GM23338 (cell line): ENCODE data around the gene SEC14L1. TPM values are rescaled to one million over a fixed set of nuclear protein-coding genes. Genes with fewer than 3 reads are reported as not detected.

Experiments used
- ATAC-seq: fragments of 200-7000 bp; cut with Tn5 transposase; 3 replicates; pipeline ENCODE4 v1.9.1; 2020
- DNase-seq: peaks from one replicate; pipeline ENCODE4 v3.0.0-alpha.2; 2015; ENCODE audit warnings: low spot score
- H2AFZ ChIP-seq: fragments of 200-600 bp; sonication (generic); 2 replicates; pipeline ENCODE4 v1.8.0; 2016; ENCODE audit warnings: antibody characterized with exemption, mild to moderate bottlenecking, moderate library complexity
- H3F3A ChIP-seq: fragments of 200-600 bp; sonication (generic); replicated peaks from 2 replicates; pipeline ENCODE4 v1.8.0; 2017; ENCODE audit warnings: antibody characterized with exemption, mixed run types, low read depth
- H3K27ac ChIP-seq: fragments of 200-600 bp; sonication (generic); 2 replicates; pipeline ENCODE4 v1.6.1; 2016; ENCODE audit warnings: low read depth
- H3K27me3 ChIP-seq: fragments of 200-600 bp; sonication (generic); 2 replicates; pipeline ENCODE4 v1.8.0; 2016; ENCODE audit warnings: mild to moderate bottlenecking, mixed run types, moderate library complexity; ENCODE audit not compliant: insufficient read depth
- H3K36me3 ChIP-seq: fragments of 200-600 bp; sonication (generic); 2 replicates; pipeline ENCODE4 v1.8.0; 2016; ENCODE audit warnings: mild to moderate bottlenecking; ENCODE audit not compliant: insufficient read depth
- H3K4me1 ChIP-seq: fragments of 200-600 bp; sonication (generic); 2 replicates; pipeline ENCODE4 v1.8.0; 2016; ENCODE audit warnings: mild to moderate bottlenecking, moderate library complexity; ENCODE audit not compliant: insufficient read depth
- H3K4me2 ChIP-seq: fragments of 200-600 bp; sonication (generic); 2 replicates; pipeline ENCODE4 v1.7.1; 2017; ENCODE audit warnings: mixed run types
- H3K4me3 ChIP-seq: fragments of 200-600 bp; sonication (generic); 2 replicates; pipeline ENCODE4 v1.6.1; 2016; ENCODE audit warnings: mixed run types
- H3K79me2 ChIP-seq: fragments of 200-600 bp; sonication (generic); replicated peaks from 2 replicates; pipeline ENCODE4 v1.8.0; 2017; ENCODE audit warnings: mild to moderate bottlenecking; ENCODE audit not compliant: insufficient read depth
- H3K9me2 ChIP-seq: fragments of 200-600 bp; sonication (generic); 2 replicates; pipeline ENCODE4 v1.8.0; 2017; ENCODE audit not compliant: insufficient read depth
- H4K20me1 ChIP-seq: fragments of 200-600 bp; sonication (generic); replicated peaks from 2 replicates; pipeline ENCODE4 v1.8.0; 2017; ENCODE audit warnings: mild to moderate bottlenecking; ENCODE audit not compliant: insufficient read depth
- H3K27ac Mint-ChIP-seq: 2 replicates; pipeline ENCODE4 v1.8.0; 2020; ENCODE audit warnings: inconsistent platforms, mild to moderate bottlenecking, moderate library complexity, mixed read lengths
- H3K27me3 Mint-ChIP-seq: 3 replicates; pipeline ENCODE4 v1.8.0; 2022; ENCODE audit warnings: low read depth, mild to moderate bottlenecking, moderate library complexity, mixed read lengths, inconsistent platforms; ENCODE audit not compliant: insufficient read depth, poor library complexity
- H3K36me3 Mint-ChIP-seq: 3 replicates; pipeline ENCODE4 v1.8.0; 2021; ENCODE audit warnings: low read depth, mild to moderate bottlenecking, inconsistent platforms, moderate library complexity, mixed read lengths
- H3K4me1 Mint-ChIP-seq: 3 replicates; pipeline ENCODE4 v1.8.0; 2020; ENCODE audit warnings: mild to moderate bottlenecking, inconsistent platforms, mixed read lengths
- H3K4me3 Mint-ChIP-seq: 3 replicates; pipeline ENCODE4 v1.8.0; 2021; ENCODE audit warnings: moderate library complexity, mild to moderate bottlenecking, inconsistent platforms, mixed read lengths
- H3K9me3 Mint-ChIP-seq: 3 replicates; pipeline ENCODE4 v1.8.0; 2020; ENCODE audit warnings: moderate library complexity, mild to moderate bottlenecking, inconsistent platforms, mixed read lengths
- CREB1 ChIP-seq: fragments of 250-450 bp; sonication (Bioruptor Pico); IDR thresholded peaks from 2 replicates; pipeline ENCODE4 v1.5.0; 2020; ENCODE audit warnings: low read depth, mild to moderate bottlenecking, moderate library complexity
- EZH2 ChIP-seq: fragments of 200-600 bp; sonication (generic); IDR thresholded peaks from one replicate; pipeline ENCODE4 v1.8.0; 2017; ENCODE audit warnings: antibody characterized with exemption, mild to moderate bottlenecking, low read depth; ENCODE audit not compliant: unreplicated experiment
- EZH2phosphoT487 ChIP-seq: fragments of 200-600 bp; sonication (generic); IDR thresholded peaks from one replicate; pipeline ENCODE4 v1.8.1; 2018; ENCODE audit warnings: antibody characterized with exemption; ENCODE audit not compliant: unreplicated experiment
- JUNB ChIP-seq: IDR thresholded peaks from one replicate; pipeline ENCODE4 v1.6.1; 2016; ENCODE audit warnings: antibody characterized with exemption; ENCODE audit not compliant: unreplicated experiment
- POLR2AphosphoS5 ChIP-seq: IDR thresholded peaks from 2 replicates; pipeline ENCODE4 v1.6.1; 2016; ENCODE audit warnings: antibody characterized with exemption, low read depth
- STAT1 ChIP-seq: IDR thresholded peaks from one replicate; pipeline ENCODE4 v1.6.1; 2016; ENCODE audit warnings: antibody characterized with exemption; ENCODE audit not compliant: unreplicated experiment
- polyA plus RNA-seq: library from polyadenylated mRNA; unstranded; fragments of >200 nt; fragmentation: Nextera tagmentation; extraction: Ambion mirVana; gene quantifications from 2 replicates; pipeline ENCODE4 v1.2.1, GENCODE V29; 2016
- total RNA-seq: library from RNA; depleted of rRNA; stranded (reverse); fragments of >200 nt; shearing (Covaris generic); gene quantifications from 2 replicates; pipeline ENCODE4 v1.2.3, GENCODE V29; 2014
- TF ChIP-seq, protein P1 (sequence below), 2 experiments: fragments of 200-600 bp in 1 of 2; sonication (generic) in 1 of 2; conservative IDR thresholded peaks; 2 replicates each; pipeline versions ENCODE4 v1.5.1 to v1.6.1; 2016 to 2017; ENCODE audit warnings: antibody characterized with exemption in 2 of 2, low read depth in 2 of 2, mild to moderate bottlenecking in 2 of 2, moderate library complexity in 1 of 2
- TF ChIP-seq, protein P2 (sequence below): IDR thresholded peaks from one replicate; pipeline ENCODE4 v1.6.1; 2018; ENCODE audit warnings: antibody characterized with exemption; ENCODE audit not compliant: unreplicated experiment

Gene SEC14L1
- total and polyA plus RNA-seq, 2 experiments from 2014 or later = 26.8 to 54.8 TPM

DNA sequence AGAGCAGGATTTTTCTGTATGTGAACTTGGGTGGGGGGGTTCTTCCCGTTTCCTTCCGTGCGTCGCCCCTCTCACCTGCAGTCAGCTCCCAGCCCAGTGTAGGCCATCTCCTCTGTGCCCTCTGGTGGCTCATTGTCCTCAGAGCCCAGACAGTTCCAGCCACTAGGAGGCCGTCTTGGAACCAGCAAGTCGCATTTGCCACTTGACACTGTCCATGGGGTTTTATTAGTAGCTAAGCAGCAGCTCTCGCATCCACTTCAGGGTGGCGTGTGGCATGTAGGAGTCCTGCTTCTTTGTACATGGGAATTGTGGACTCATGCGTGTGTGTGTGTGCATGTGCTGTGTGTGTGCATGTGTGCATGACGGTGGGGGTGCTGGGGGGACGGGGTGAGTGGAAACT lies 74.0 kb downstream of the SEC14L1 start (continued):
- TF ChIP-seq, protein P1, sequence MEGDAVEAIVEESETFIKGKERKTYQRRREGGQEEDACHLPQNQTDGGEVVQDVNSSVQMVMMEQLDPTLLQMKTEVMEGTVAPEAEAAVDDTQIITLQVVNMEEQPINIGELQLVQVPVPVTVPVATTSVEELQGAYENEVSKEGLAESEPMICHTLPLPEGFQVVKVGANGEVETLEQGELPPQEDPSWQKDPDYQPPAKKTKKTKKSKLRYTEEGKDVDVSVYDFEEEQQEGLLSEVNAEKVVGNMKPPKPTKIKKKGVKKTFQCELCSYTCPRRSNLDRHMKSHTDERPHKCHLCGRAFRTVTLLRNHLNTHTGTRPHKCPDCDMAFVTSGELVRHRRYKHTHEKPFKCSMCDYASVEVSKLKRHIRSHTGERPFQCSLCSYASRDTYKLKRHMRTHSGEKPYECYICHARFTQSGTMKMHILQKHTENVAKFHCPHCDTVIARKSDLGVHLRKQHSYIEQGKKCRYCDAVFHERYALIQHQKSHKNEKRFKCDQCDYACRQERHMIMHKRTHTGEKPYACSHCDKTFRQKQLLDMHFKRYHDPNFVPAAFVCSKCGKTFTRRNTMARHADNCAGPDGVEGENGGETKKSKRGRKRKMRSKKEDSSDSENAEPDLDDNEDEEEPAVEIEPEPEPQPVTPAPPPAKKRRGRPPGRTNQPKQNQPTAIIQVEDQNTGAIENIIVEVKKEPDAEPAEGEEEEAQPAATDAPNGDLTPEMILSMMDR (conservative IDR thresholded peaks at IDR 0.05; ENCODE audit: low read depth in 2 of 2) = peak; percentile 69 to 89
- TF ChIP-seq STAT1 = no peak
- no peak for TF ChIP-seq CREB1 (CRISPR knock-in tag)
- TF ChIP-seq POLR2AphosphoS5 = no peak
- TF ChIP-seq, protein P2, sequence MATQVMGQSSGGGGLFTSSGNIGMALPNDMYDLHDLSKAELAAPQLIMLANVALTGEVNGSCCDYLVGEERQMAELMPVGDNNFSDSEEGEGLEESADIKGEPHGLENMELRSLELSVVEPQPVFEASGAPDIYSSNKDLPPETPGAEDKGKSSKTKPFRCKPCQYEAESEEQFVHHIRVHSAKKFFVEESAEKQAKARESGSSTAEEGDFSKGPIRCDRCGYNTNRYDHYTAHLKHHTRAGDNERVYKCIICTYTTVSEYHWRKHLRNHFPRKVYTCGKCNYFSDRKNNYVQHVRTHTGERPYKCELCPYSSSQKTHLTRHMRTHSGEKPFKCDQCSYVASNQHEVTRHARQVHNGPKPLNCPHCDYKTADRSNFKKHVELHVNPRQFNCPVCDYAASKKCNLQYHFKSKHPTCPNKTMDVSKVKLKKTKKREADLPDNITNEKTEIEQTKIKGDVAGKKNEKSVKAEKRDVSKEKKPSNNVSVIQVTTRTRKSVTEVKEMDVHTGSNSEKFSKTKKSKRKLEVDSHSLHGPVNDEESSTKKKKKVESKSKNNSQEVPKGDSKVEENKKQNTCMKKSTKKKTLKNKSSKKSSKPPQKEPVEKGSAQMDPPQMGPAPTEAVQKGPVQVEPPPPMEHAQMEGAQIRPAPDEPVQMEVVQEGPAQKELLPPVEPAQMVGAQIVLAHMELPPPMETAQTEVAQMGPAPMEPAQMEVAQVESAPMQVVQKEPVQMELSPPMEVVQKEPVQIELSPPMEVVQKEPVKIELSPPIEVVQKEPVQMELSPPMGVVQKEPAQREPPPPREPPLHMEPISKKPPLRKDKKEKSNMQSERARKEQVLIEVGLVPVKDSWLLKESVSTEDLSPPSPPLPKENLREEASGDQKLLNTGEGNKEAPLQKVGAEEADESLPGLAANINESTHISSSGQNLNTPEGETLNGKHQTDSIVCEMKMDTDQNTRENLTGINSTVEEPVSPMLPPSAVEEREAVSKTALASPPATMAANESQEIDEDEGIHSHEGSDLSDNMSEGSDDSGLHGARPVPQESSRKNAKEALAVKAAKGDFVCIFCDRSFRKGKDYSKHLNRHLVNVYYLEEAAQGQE = no peak

GRCh38 chr17:77215281-77215680 lies 74.5 kb downstream of the SEC14L1 start:
- H3K36me3 Mint-ChIP-seq = peaks cover 33% of the 10 kb centered on the region
- Histone ChIP-seq H3K4me2 (no peak overlapping the region), H3K36me3 (no peaks in the 10 kb centered on the region), H3K4me3 (no peak overlapping the region), H3K4me1 (no peaks in the 10 kb centered on the region), H3K27ac (no peak overlapping the region), H3F3A (no peaks in the 10 kb centered on the region), H4K20me1 (no peaks in the 10 kb centered on the region), H3K9me2 (no peaks in the 10 kb centered on the region), H3K27me3 (no peaks in the 10 kb centered on the region), H2AFZ (no peak overlapping the region), H3K79me2 (no peaks in the 10 kb centered on the region)
- TF ChIP-seq EZH2 (no peak), JUNB (no peak), STAT1 (no peak), CREB1 (CRISPR knock-in tag) (no peak), EZH2phosphoT487 (no peak)
- TF ChIP-seq, protein P1 (conservative IDR thresholded peaks at IDR 0.05; ENCODE audit: low read depth in 2 of 2) = no peak
- no peak overlapping the region for H3K27ac Mint-ChIP-seq
- H3K4me1 Mint-ChIP-seq = peaks cover 4% of the 10 kb centered on the region; the same call in 2 of the 3 replicates
- no peak overlapping the region for H3K4me3 Mint-ChIP-seq
- H3K9me3 Mint-ChIP-seq = no peaks in the 10 kb centered on the region
- DNase-seq (no peak), ATAC-seq (no peak)
- H3K27me3 Mint-ChIP-seq = peaks cover 4% of the 10 kb centered on the region
